Testis (tissue), 2 donors: ENCODE data around the gene RXRA.

ENCODE experiments used
- POLR2A ChIP-seq: fragments of 450-650 bp; IDR thresholded peaks from one replicate; pipeline ENCODE4 v1.6.1; 2017; ENCODE audit warnings: antibody characterized with exemption, mild to moderate bottlenecking, moderate library complexity
- TF ChIP-seq, protein P1 (sequence below), 3 experiments: fragments of 450-650 bp in 2 of 3; fragments of 200-600 bp in 1 of 3; sonication (generic) in 1 of 3; IDR thresholded peaks; one replicate each; pipeline ENCODE4 v1.5.1; 2016 to 2019; ENCODE audit warnings: antibody characterized with exemption in 3 of 3, mild to moderate bottlenecking in 2 of 3, moderate library complexity in 1 of 3

DNA sequence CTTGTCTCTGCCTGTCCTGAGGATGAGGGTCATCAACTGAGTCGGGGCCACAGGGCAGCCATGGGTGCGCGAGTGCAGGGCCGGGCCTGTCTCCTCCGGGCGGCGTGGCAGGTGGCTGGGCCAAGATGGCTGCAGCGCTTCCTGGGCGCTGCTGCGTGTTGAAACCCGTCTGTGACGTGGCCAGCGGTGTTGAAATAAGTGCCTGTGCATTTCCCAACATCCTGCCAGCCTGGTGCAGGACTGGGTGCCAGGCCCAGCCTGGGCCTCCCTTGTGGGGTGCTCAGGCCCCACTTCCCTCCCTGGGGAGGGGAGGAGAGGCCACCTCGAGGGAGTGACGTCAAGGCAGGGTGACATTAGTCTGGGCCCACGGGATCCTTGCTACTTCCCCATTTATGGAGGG, 45.5 kb downstream of the RXRA start:
- TF ChIP-seq, protein P1, sequence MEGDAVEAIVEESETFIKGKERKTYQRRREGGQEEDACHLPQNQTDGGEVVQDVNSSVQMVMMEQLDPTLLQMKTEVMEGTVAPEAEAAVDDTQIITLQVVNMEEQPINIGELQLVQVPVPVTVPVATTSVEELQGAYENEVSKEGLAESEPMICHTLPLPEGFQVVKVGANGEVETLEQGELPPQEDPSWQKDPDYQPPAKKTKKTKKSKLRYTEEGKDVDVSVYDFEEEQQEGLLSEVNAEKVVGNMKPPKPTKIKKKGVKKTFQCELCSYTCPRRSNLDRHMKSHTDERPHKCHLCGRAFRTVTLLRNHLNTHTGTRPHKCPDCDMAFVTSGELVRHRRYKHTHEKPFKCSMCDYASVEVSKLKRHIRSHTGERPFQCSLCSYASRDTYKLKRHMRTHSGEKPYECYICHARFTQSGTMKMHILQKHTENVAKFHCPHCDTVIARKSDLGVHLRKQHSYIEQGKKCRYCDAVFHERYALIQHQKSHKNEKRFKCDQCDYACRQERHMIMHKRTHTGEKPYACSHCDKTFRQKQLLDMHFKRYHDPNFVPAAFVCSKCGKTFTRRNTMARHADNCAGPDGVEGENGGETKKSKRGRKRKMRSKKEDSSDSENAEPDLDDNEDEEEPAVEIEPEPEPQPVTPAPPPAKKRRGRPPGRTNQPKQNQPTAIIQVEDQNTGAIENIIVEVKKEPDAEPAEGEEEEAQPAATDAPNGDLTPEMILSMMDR (IDR thresholded peaks at IDR 0.05): no peak
- TF ChIP-seq POLR2A: no peak
